HG03571 (cell line): ENCODE measurements around the gene PAX2.

ENCODE experiments used
- ATAC-seq: cut with Tn5 transposase; IDR thresholded peaks from one replicate; pipeline ENCODE4 v1.9.1; 2021; ENCODE audit not compliant: unreplicated experiment

PAX2 gene

DNA sequence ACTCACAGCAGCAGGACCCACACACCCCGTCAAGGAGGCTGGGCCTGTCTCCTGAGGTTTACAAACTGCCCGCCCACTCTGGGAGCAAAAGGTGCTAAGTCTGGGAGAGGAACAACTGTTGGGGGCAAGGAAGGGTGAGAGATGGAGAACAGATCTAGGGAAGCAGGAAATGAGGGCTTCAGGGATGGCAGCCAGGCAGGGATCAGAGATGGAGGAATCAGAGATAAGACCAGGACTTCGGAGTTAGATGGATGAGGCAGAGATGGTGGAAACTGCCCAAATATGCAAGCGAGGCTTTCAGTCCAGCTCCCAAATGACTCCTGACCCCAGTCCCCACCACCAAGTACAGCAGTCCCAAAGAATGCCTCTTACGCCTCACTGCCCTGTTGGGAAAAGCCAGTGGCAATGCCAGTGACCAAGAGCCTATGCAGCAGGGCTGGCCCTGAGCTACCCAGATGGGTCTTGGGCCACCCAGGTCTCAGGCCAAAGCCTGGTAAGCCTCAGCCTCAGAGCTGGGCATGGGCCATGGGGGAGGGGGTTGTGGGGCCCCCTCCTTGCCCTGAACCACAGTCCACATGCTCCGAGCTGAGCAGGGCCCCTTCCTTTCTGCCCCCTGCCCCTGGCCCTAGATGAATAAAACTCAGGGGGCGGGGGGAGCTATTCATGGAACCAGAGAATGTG is 127.9 kb downstream of the PAX2 start:
- no peak for ATAC-seq

- no peak for ATAC-seq
Measured at GRCh38 chr10:100873827-100874326, 128.5 kb downstream of the PAX2 start.

GRCh38 chr10:100874702-100875483 is 129.5 kb downstream of the PAX2 start:
- no peak for ATAC-seq

DNA sequence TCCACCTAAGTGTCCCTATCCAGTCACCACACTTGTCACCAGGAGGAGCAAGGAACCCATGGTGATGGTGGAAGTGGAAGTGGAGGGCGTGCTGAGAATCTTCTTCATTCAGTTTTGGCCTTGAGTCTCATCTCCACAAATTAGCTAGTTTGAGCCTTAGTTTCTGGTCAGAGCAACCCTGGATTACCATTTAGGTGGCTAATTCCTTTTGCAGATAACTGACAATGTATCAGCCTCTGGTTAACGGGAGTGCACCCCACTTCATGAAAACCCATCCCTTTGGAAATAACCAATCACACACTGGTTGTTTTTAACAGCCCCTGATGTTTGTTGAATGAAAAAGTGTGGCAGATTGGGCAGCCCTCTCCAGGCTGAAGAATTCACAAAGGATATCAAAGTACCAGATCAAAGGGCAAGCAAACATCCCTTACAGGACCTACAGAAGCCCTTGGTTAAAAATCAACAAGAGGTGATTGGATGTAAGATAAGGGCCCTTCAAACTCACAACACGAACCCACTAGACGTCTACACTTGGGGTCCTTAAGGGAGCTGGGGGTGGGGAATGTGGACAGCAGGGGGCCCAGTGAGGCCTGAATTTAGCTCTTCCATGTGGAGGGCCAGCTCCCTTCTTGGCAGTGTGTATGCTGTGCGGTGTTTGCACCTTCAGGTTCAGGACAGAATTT is 130.2 kb downstream of the PAX2 start:
- no peak for ATAC-seq

DNA sequence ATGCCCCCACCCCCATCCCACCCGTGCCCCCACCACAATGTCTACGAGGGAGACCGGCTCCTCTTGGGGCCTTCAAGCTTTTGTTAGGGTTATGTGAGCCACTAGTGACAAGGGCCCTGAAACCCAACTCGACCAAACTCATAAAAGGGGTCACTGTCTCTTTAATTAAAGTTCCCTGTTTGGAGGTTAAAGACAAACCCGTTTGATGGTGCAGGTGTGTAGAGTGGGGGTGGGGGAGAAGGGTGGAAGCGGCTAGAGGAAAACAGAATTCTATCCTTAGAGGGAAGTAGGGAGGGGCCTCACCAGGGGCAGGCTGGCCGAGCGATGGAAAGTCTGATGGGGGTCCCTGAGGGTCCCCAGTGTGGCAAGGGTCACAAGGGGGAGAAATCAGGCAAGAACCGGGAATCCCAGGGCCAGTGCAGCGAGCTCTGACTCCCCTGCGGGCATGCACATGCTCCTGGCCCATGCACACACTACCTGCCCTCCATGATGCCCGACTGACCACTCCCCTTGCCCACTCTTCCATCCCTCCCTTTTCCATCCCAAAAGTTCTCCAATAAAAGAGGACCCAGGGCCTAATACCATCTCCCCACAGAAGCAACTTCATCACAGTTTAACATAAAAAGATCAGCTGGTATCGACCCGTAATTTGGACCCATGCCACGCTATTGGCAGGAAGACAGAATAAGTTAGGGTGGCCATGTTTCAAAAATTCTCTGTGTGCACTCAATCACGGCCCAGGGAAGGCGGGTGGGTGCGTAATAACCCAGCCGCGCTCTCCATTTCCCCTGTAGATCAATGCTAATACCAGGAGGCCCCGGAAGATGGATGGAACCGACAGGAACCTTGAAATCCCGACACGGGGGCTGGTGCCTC is 131.4 kb downstream of the PAX2 start:
- ATAC-seq = no peak

DNA sequence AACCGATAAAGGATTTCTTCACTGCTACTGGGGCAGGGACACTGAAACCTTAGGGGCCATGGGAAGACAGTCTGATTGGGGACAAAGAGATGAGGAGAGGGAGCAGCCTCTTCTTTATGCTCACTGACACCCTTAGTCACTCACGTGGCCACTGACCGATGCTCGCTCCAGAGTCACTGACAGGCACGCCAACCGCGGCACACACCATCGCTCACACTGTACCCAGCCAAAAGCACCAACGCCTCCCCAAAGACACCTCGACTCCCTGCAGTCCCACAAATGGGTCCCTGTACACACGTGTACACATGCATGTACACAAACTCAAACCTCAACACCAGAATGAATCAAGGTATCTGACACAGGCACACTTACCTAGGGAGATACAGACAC is 132.1 kb downstream of the PAX2 start:
- no peak for ATAC-seq

GRCh38 chr10:100878291-100878910 is 133.0 kb downstream of the PAX2 start:
- no peak for ATAC-seq
